Naive thymus-derived CD4-positive, alpha-beta T cell (primary cell): ENCODE results near the gene PSPH. TPM values are rescaled to one million over a fixed set of nuclear protein-coding genes. Genes with fewer than 3 reads are reported as not detected.
"Not testable (repeated sequence)": the region's sequence is repeated elsewhere in the genome, so short reads cannot be mapped to it uniquely, and the experiment has no call there.

ENCODE experiments used
- ATAC-seq: fragments of 150-1000 bp; cut with Tn5 transposase; 2 replicates; pipeline ENCODE4 v1.10.0; 2021; ENCODE audit warnings: mild to moderate bottlenecking, moderate library complexity
- CTCF ChIA-PET: fragments of 350-600 bp; sonication (Branson Sonifier 250); formaldehyde crosslinking; loops from one replicate; lab custom pipeline; 2021; ENCODE audit warnings: antibody characterized with exemption; lab: Charles Lee
- POLR2A ChIA-PET: fragments of 350-600 bp; sonication (Branson Sonifier 250); formaldehyde crosslinking; loops from one replicate; lab custom pipeline; 2021; ENCODE audit warnings: antibody characterized with exemption, inconsistent platforms; lab: Charles Lee
- DNase-seq, 9 donors: peaks; one replicate each; pipeline versions ENCODE4 v3.0.0 to v3.0.0-alpha.2; 2020 to 2022; ENCODE audit warnings: mixed read lengths in 1 of 9
- H3K27ac ChIP-seq: one replicate; pipeline ENCODE4 v1.7.0; 2013; ENCODE audit warnings: mild to moderate bottlenecking, low read depth, low read length, moderate library complexity
- H3K27me3 ChIP-seq, 2 donors: one replicate each; pipeline ENCODE4 v1.7.0; 2013; ENCODE audit warnings: low read length in 2 of 2, mild to moderate bottlenecking in 2 of 2, moderate library complexity in 2 of 2; ENCODE audit not compliant: control insufficient read depth in 2 of 2, insufficient read depth in 2 of 2
- H3K36me3 ChIP-seq, 3 experiments: 1 replicate in 2 of 3; 2 replicates in 1 of 3; pipeline ENCODE4 v1.7.0; 2013; ENCODE audit warnings: low read length in 3 of 3, mild to moderate bottlenecking in 3 of 3, moderate library complexity in 1 of 3; ENCODE audit not compliant: insufficient read depth in 3 of 3, control insufficient read depth in 2 of 3
- H3K4me1 ChIP-seq, 2 donors: one replicate each; pipeline ENCODE4 v1.7.0; 2013; ENCODE audit warnings: low read length in 2 of 2, mild to moderate bottlenecking in 2 of 2, moderate library complexity in 1 of 2; ENCODE audit not compliant: control insufficient read depth in 2 of 2, insufficient read depth in 2 of 2
- H3K4me3 ChIP-seq: 2 replicates; pipeline ENCODE4 v1.7.0; 2013; ENCODE audit warnings: mild to moderate bottlenecking, low read length
- H3K9me3 ChIP-seq, 3 experiments: 1 replicate in 2 of 3; 2 replicates in 1 of 3; pipeline ENCODE4 v1.7.0; 2013; ENCODE audit warnings: low read length in 3 of 3; ENCODE audit not compliant: control insufficient read depth in 2 of 3
- H3K27ac Mint-ChIP-seq, 9 donors: one replicate each; pipeline ENCODE4 v1.8.0; 2020 to 2022; ENCODE audit warnings: mixed read lengths in 9 of 9, mild to moderate bottlenecking in 8 of 9, moderate library complexity in 5 of 9, inconsistent platforms in 2 of 9
- H3K27me3 Mint-ChIP-seq, 5 donors: one replicate each; pipeline ENCODE4 v1.8.0; 2021 to 2022; ENCODE audit warnings: mixed read lengths in 5 of 5, mild to moderate bottlenecking in 1 of 5
- H3K36me3 Mint-ChIP-seq, 5 donors: one replicate each; pipeline ENCODE4 v1.8.0; 2020 to 2022; ENCODE audit warnings: mixed read lengths in 5 of 5, mild to moderate bottlenecking in 3 of 5, inconsistent platforms in 1 of 5
- H3K4me1 Mint-ChIP-seq, 7 donors: one replicate each; pipeline ENCODE4 v1.8.0; 2020 to 2022; ENCODE audit warnings: mixed read lengths in 7 of 7, mild to moderate bottlenecking in 3 of 7, inconsistent platforms in 1 of 7
- H3K4me3 Mint-ChIP-seq, 10 donors: one replicate each; pipeline ENCODE4 v1.8.0; 2020 to 2022; ENCODE audit warnings: mild to moderate bottlenecking in 10 of 10, mixed read lengths in 10 of 10, moderate library complexity in 6 of 10, inconsistent platforms in 2 of 10
- H3K9me3 Mint-ChIP-seq, 11 donors: one replicate each; pipeline ENCODE4 v1.8.0; 2020 to 2022; ENCODE audit warnings: mixed read lengths in 11 of 11, mild to moderate bottlenecking in 4 of 11, inconsistent platforms in 1 of 11, moderate library complexity in 1 of 11
- intact Hi-C, 2 donors: fragments of 100-400 bp; cut with micrococcal nuclease; formaldehyde crosslinking; loops; one replicate each; pipeline ENCODE4 v1.15.1; 2023
- polyA plus RNA-seq, 2 donors: library from polyadenylated mRNA; unstranded; fragments of 300-500 nt; fragmentation: Illumina TruSeq; gene quantifications; one replicate each; pipeline ENCODE4 v1.2.3, GENCODE V29; 2021
- total RNA-seq, 6 experiments: library from RNA in 5 of 6; stranded (reverse) in 5 of 6; gene quantifications; 1 replicate in 5 of 6; 2 replicates in 1 of 6; pipeline ENCODE4 v1.2.3 and lab custom pipeline; 2021 to 2026

The PSPH gene
- total and polyA plus RNA-seq, 7 experiments from 2014 or later, result 3.5 to 10.4 (median 6.5) TPM

GRCh38 chr7:56051053-56051338 is 248 bp downstream of the PSPH start:
- H3K27me3 ChIP-seq, result no peaks in the 10 kb centered on the region
- Mint-ChIP-seq H3K27me3 (no peaks in the 10 kb centered on the region), H3K9me3 (peaks cover 0 to 2% (median 0%) of the 10 kb centered on the region in 11 donors), H3K36me3 (peaks cover under 1 to 6% (median 3%) of the 10 kb centered on the region in 5 donors), H3K27ac (peak overlapping the region; percentile 78 to 96 (median 93)), H3K4me1 (peaks cover 26 to 56% (median 44%) of the 10 kb centered on the region in 7 donors), H3K4me3 (peak overlapping the region; percentile 91 to 99 (median 96))
- no peak for DNase-seq
- H3K9me3 ChIP-seq, result no peaks in the 10 kb centered on the region
- H3K36me3 ChIP-seq, result peaks cover 7 to 28% (median 14%) of the 10 kb centered on the region in 3 experiments
- peak overlapping the region; percentile 91 for H3K27ac ChIP-seq
- peaks cover 6 to 9% of the 10 kb centered on the region in 2 donors for H3K4me1 ChIP-seq
- ChIA-PET POLR2A (interaction anchor here (0.7 to 1.9 kb wide), 14 partner anchors 14 to 685 kb away, joined by 3 to 37 read pairs (median 4); partner anchors contain the start of genes CHCHD2, LANCL2 and SUMF2), CTCF (interaction anchor here (0.6 to 1.0 kb wide), 2 partner anchors 21 to 47 kb away, joined by 3 read pairs; no protein-coding TSS in a partner anchor)
- no peak for ATAC-seq
- intact Hi-C loops, result loop anchor here (1.0 to 5.0 kb wide), 11 partner anchors 13 to 1294 kb away; partner anchors contain the start of genes CHCHD2 (in 2 of the 2), MRPS17 (in 2 of the 2), SEC61G (in 2 of the 2) and SUMF2 (in 2 of the 2)
- H3K4me3 ChIP-seq, result peak overlapping the region; percentile 88

GRCh38 chr7:56048763-56049162 is 2.5 kb downstream of the PSPH start:
- H3K4me3 ChIP-seq, H3K36me3 Mint-ChIP-seq, H3K9me3 Mint-ChIP-seq, ATAC-seq, H3K9me3 ChIP-seq, H3K27me3 Mint-ChIP-seq, CTCF ChIA-PET, H3K27ac ChIP-seq, H3K4me1 ChIP-seq, intact Hi-C loops, H3K27me3 ChIP-seq, DNase-seq, POLR2A ChIA-PET: not testable (repeated sequence)
- peak overlapping the region in 1 of 10 donors; percentile 20 for H3K4me3 Mint-ChIP-seq
- peaks cover 0 to 11% (median 4%) of the 10 kb centered on the region in 3 experiments for H3K36me3 ChIP-seq
- H3K4me1 Mint-ChIP-seq, result peaks cover 16 to 42% (median 30%) of the 10 kb centered on the region in 7 donors
- H3K27ac Mint-ChIP-seq, result peak overlapping the region in 2 of 9 donors; percentile 53 to 65

DNA sequence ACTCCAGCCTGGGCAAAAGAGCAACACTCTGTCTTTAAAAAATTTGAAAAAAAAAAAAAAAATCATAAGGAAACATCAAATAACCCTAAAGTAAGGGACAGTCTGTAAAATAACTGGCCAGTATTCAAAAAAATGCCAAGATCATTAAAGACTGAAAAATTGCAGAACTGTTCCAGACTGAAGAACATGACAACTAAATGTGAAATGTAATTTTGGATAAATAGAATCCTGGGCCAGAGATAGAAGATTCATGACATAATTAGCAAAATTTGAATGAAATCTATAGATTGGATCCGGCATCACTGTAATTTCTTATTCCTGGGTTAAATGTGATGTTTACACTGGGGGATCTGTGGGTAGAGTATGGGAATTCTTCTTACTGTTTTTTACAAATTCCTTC is 3.0 kb downstream of the PSPH start:
- peak overlapping the region in 1 of 9 donors; percentile 53 for H3K27ac Mint-ChIP-seq
- intact Hi-C loops, result no loop called here
- Histone ChIP-seq H3K4me1 (peaks cover 6 to 9% of the 10 kb centered on the region in 2 donors), H3K27me3 (no peaks in the 10 kb centered on the region), H3K36me3 (peaks cover 0 to 8% (median 4%) of the 10 kb centered on the region in 3 experiments), H3K9me3 (no peaks in the 10 kb centered on the region), H3K27ac (no peak overlapping the region), H3K4me3 (no peak overlapping the region)
- ChIA-PET POLR2A (no interaction called here), CTCF (no interaction called here)
- H3K27me3 Mint-ChIP-seq, result no peaks in the 10 kb centered on the region
- DNase-seq (no peak), ATAC-seq (no peak)
- H3K36me3 Mint-ChIP-seq, result peaks cover 0 to 3% (median 0%) of the 10 kb centered on the region in 5 donors
- peaks cover 11 to 37% (median 25%) of the 10 kb centered on the region in 7 donors for H3K4me1 Mint-ChIP-seq
- H3K4me3 Mint-ChIP-seq, result no peak overlapping the region
- peaks cover 0 to 2% (median 0%) of the 10 kb centered on the region in 11 donors for H3K9me3 Mint-ChIP-seq

DNA sequence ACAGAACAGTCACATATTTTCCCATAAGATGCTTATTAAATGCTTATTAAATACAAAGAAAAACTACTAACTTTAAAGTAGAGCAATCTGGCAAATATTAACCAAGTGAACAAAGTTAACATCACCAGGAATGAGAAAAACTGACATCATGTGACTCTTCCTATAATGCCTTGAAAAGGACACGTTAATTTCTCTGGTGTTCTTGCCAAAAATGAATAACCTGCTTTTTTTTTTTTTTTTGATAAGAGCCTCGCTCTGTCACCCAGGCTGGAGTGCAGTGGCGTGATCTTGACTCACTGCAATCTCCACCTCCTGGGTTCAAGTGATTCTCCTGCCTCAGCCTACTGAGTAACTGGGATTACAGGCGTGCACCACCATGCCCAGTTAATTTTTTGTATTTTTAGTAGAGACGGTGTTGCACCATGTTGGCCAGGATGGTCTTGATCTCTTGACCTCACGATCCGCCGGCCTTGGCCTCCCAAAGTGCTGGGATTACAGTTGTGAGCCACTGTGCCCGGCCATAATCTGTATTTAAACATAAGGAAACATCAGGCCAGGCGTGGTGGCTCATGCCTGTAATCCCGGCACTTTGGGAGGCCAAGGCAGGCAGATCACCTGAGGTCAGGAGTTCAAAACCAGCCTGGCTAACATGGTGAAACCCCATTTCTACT is 3.7 kb downstream of the PSPH start:
- Mint-ChIP-seq H3K27ac (peak overlapping the region in 1 of 9 donors; percentile 5), H3K4me1 (peaks cover 5 to 30% (median 19%) of the 10 kb centered on the region in 7 donors)
- H3K4me3 ChIP-seq, H3K9me3 ChIP-seq, H3K27me3 Mint-ChIP-seq, DNase-seq, H3K27me3 ChIP-seq, intact Hi-C loops, H3K9me3 Mint-ChIP-seq, H3K4me3 Mint-ChIP-seq, H3K36me3 ChIP-seq, H3K27ac ChIP-seq, ATAC-seq, H3K36me3 Mint-ChIP-seq, H3K4me1 ChIP-seq: not testable (repeated sequence)
- ChIA-PET CTCF (interaction anchor here (0.7 kb wide), 1 partner anchor 25 kb away, joined by 3 read pairs; no protein-coding TSS in a partner anchor), POLR2A (interaction anchor here (0.6 kb wide), 1 partner anchor 18 kb away, joined by 3 read pairs; no protein-coding TSS in a partner anchor)

GRCh38 chr7:56046721-56047445 is 4.4 kb downstream of the PSPH start:
- POLR2A ChIA-PET, result interaction anchor here (0.6 to 0.7 kb wide), 2 partner anchors 18 kb away, joined by 3 read pairs; no protein-coding TSS in a partner anchor
- Mint-ChIP-seq H3K27ac (peak overlapping the region in 3 of 9 donors; percentile 1 to 51 (median 16)), H3K9me3 (no peaks in the 10 kb centered on the region), H3K36me3 (no peaks in the 10 kb centered on the region), H3K4me3 (no peak overlapping the region), H3K27me3 (no peaks in the 10 kb centered on the region), H3K4me1 (peaks cover 5 to 25% (median 14%) of the 10 kb centered on the region in 7 donors)
- Histone ChIP-seq H3K27me3 (no peaks in the 10 kb centered on the region), H3K4me1 (peaks cover 6 to 9% of the 10 kb centered on the region in 2 donors), H3K9me3 (no peaks in the 10 kb centered on the region), H3K36me3 (peaks cover 0 to 7% (median 0%) of the 10 kb centered on the region in 3 experiments), H3K27ac (no peak overlapping the region), H3K4me3 (no peak overlapping the region)
- CTCF ChIA-PET, result interaction anchor here (0.6 to 1.2 kb wide), 3 partner anchors 24 to 28 kb away, joined by 3 to 4 read pairs (median 4); no protein-coding TSS in a partner anchor
- DNase-seq (no peak), ATAC-seq (no peak)
- intact Hi-C loops, result no loop called here

DNA sequence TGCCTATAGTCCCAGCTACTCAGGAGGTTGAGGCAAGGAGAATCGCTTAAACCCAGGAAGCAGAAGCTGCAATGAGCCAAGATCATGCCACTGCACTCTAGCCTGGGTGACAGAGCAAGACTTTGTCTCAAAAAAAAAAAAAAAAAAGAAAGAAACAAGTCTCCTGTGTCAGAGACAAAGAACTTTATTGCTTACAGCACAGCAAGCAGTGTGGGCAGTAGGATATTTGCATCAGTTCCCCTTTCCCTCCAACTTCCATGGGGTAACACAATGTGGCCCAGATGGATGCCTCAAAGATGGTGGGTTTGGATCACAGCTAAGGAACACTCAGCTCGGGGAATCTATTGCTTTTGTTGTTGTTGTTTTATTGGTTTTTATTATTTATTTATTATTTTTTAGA is 5.5 kb downstream of the PSPH start:
- H3K27me3 Mint-ChIP-seq, result not testable (repeated sequence)
- CTCF ChIA-PET, result interaction anchor here (1.2 kb wide), 1 partner anchor 29 kb away, joined by 4 read pairs; no protein-coding TSS in a partner anchor

More for the DNA sequence above, 5.5 kb downstream of the PSPH start:
- H3K27ac Mint-ChIP-seq, result peak overlapping the region in 1 of 9 donors; percentile 16
- H3K9me3 ChIP-seq, ATAC-seq, H3K4me3 ChIP-seq, H3K36me3 Mint-ChIP-seq, DNase-seq, H3K4me1 ChIP-seq, H3K4me3 Mint-ChIP-seq, H3K9me3 Mint-ChIP-seq, H3K27ac ChIP-seq, intact Hi-C loops, H3K36me3 ChIP-seq, H3K27me3 ChIP-seq: not testable (repeated sequence)
- H3K4me1 Mint-ChIP-seq, result peaks cover 5 to 18% (median 10%) of the 10 kb centered on the region in 7 donors
- POLR2A ChIA-PET, result interaction anchor here (0.7 kb wide), 1 partner anchor 19 kb away, joined by 3 read pairs; no protein-coding TSS in a partner anchor
